WTC11 (cell line): ENCODE measurements around the gene FAM53B.

ENCODE experiments used
- ATF3 ChIP-seq: sonication (generic); formaldehyde crosslinking; conservative IDR thresholded peaks from 2 replicates; pipeline ENCODE4 v1.8.1; 2022; ENCODE audit warnings: mild to moderate bottlenecking, missing genetic modification reagents
- CREB1 ChIP-seq: sonication (generic); formaldehyde crosslinking; IDR thresholded peaks from 2 replicates; pipeline ENCODE4 v1.8.0; 2023; ENCODE audit warnings: mild to moderate bottlenecking, missing genetic modification reagents
- CTCF ChIP-seq: fragments of 200-600 bp; IDR thresholded peaks from 2 replicates; pipeline ENCODE4 v1.8.0; 2022; ENCODE audit warnings: antibody characterized with exemption
- NR3C1 ChIP-seq: sonication (generic); formaldehyde crosslinking; conservative IDR thresholded peaks from 2 replicates; pipeline ENCODE4 v1.8.1; 2023; ENCODE audit warnings: low read depth, mild to moderate bottlenecking, missing genetic modification reagents
- SP1 ChIP-seq: sonication (generic); formaldehyde crosslinking; conservative IDR thresholded peaks from 2 replicates; pipeline ENCODE4 v1.8.1; 2022; ENCODE audit warnings: missing genetic modification reagents
- ZNF317 ChIP-seq: sonication (generic); formaldehyde crosslinking; IDR thresholded peaks from 2 replicates; pipeline ENCODE4 v1.8.1; 2023; ENCODE audit warnings: low read depth, mild to moderate bottlenecking, moderate library complexity, missing genetic modification reagents, borderline replicate concordance
- TF ChIP-seq, protein P1 (sequence below): sonication (generic); formaldehyde crosslinking; IDR thresholded peaks from 2 replicates; pipeline ENCODE4 v1.8.1; 2023; ENCODE audit warnings: mild to moderate bottlenecking, missing genetic modification reagents, moderate library complexity

GRCh38 chr10:124721330-124722045 lies 22.7 kb downstream of the FAM53B start:
- no peak for TF ChIP-seq CTCF
- no peak for TF ChIP-seq SP1 (CRISPR knock-in tag)
- no peak for TF ChIP-seq NR3C1 (CRISPR knock-in tag)
- TF ChIP-seq ZNF317 (CRISPR knock-in tag), result no peak
- TF ChIP-seq, protein P1, sequence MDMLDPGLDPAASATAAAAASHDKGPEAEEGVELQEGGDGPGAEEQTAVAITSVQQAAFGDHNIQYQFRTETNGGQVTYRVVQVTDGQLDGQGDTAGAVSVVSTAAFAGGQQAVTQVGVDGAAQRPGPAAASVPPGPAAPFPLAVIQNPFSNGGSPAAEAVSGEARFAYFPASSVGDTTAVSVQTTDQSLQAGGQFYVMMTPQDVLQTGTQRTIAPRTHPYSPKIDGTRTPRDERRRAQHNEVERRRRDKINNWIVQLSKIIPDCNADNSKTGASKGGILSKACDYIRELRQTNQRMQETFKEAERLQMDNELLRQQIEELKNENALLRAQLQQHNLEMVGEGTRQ (CRISPR knock-in tag), result no peak
- no peak for TF ChIP-seq CREB1 (CRISPR knock-in tag)
- no peak for TF ChIP-seq ATF3 (CRISPR knock-in tag)
